ENCODE data around the gene ROBO2. TPM values are rescaled to one million over a fixed set of nuclear protein-coding genes. Genes with fewer than 3 reads are reported as not detected.

Gene ROBO2
- total RNA-seq, 6 donors from 2014 or later = 12.0 to 29.1 (median 14.0) TPM

DNA sequence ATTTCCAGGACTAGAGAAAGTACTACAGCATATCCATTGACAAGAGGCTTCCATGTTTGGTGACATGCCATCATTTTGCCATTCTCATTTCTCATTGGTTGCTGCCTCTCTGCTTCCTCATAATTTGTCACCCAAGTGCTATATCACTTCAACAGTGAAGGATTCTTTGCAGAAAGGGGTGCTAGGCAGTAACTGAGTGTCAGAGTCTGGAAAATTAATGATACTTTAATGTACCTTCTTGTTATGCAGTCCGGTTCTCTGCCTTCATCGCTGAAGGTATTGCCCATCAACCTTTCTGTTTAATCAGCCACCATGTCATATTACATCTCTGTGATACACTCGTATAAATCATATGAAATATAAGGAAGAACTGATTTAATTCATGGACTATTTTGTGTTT lies 550.3 kb downstream of the ROBO2 start:
- DNase-seq = no peak
- no peaks in the 10 kb centered on the region for H3K36me3 ChIP-seq
- no peak for ATAC-seq (ENCODE audit: low FRiP score in 2 of 2)
- H3K4me1 ChIP-seq = no peaks in the 10 kb centered on the region
- no peak overlapping the region for H3K27ac ChIP-seq
- no peaks in the 10 kb centered on the region for H3K27me3 ChIP-seq
- H3K4me3 ChIP-seq = no peak overlapping the region
- no peaks in the 10 kb centered on the region for H3K9me3 ChIP-seq
- WGBS, 2 donors = 83 to 85% methylated on average over 3 of the region's 3 CpGs
- no peak for TF ChIP-seq EP300 (IDR thresholded peaks at IDR 0.05)
- no peak for TF ChIP-seq POLR2A (IDR thresholded peaks at IDR 0.05)
- TF ChIP-seq, protein P1, sequence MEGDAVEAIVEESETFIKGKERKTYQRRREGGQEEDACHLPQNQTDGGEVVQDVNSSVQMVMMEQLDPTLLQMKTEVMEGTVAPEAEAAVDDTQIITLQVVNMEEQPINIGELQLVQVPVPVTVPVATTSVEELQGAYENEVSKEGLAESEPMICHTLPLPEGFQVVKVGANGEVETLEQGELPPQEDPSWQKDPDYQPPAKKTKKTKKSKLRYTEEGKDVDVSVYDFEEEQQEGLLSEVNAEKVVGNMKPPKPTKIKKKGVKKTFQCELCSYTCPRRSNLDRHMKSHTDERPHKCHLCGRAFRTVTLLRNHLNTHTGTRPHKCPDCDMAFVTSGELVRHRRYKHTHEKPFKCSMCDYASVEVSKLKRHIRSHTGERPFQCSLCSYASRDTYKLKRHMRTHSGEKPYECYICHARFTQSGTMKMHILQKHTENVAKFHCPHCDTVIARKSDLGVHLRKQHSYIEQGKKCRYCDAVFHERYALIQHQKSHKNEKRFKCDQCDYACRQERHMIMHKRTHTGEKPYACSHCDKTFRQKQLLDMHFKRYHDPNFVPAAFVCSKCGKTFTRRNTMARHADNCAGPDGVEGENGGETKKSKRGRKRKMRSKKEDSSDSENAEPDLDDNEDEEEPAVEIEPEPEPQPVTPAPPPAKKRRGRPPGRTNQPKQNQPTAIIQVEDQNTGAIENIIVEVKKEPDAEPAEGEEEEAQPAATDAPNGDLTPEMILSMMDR (IDR thresholded peaks at IDR 0.05) = no peak
- TF ChIP-seq POLR2AphosphoS5 (IDR thresholded peaks at IDR 0.05) = no peak

DNA sequence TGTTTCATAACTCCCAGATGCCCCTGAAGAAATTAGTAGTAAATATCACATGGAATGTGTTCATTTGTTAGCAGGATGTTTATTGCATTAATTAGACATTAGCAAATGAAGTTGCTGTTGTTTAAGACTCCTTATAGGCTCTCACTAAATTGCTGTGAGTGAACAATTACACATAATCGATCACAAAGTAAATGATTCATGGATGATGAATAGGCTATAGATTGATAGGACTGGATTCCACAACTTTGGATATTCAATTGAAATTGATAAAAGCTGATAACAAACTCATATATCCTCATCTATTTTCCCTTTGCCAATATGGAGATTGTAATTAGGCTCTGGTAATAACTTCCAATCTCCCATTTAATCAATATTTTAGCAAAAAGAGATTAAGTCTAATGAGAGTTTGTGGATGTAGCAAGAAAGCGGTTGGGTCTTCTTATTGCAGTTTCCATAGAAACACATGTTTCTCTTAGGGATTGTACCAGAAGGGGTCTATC lies 555.5 kb downstream of the ROBO2 start:
- DNase-seq (no peak), ATAC-seq (ENCODE audit: low FRiP score in 2 of 2) (no peak)
- WGBS, 2 donors = 91 to 93% methylated on average over 2 of the region's 2 CpGs
- TF ChIP-seq, protein P1 (IDR thresholded peaks at IDR 0.05) = no peak
- no peak for TF ChIP-seq POLR2A (IDR thresholded peaks at IDR 0.05)
- no peak for TF ChIP-seq EP300 (IDR thresholded peaks at IDR 0.05)
- no peak for TF ChIP-seq POLR2AphosphoS5 (IDR thresholded peaks at IDR 0.05)
- H3K27ac ChIP-seq = no peak overlapping the region
- no peaks in the 10 kb centered on the region for H3K27me3 ChIP-seq
- no peaks in the 10 kb centered on the region for H3K9me3 ChIP-seq
- H3K4me1 ChIP-seq = no peaks in the 10 kb centered on the region
- H3K36me3 ChIP-seq = no peaks in the 10 kb centered on the region
- H3K4me3 ChIP-seq = no peak overlapping the region

DNA sequence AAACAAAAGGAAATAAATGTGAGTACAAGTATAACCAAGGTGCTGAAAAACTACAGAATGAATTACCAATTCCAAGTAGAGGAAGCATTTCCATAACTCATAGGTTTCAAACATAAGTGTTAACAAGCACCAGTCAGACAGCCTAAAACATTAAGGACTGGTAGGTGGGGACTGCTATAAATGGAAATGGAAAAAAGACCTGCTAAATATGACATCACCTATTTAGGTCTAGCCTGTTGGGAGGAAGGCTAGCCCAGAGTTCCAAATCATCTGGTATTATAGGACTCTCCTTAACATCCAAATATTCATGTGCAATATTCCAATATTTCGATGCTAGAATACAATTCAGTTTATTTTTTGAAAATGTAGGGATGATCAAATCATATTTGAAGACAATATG lies 560.0 kb downstream of the ROBO2 start:
- ATAC-seq (ENCODE audit: low FRiP score in 2 of 2) = no peak
- no peak for TF ChIP-seq POLR2A (IDR thresholded peaks at IDR 0.05)
- 69 to 84% methylated on average over 1 of the region's 1 CpG for WGBS, 2 donors
- Histone ChIP-seq H3K27me3 (no peaks in the 10 kb centered on the region), H3K27ac (no peak overlapping the region), H3K36me3 (no peaks in the 10 kb centered on the region), H3K9me3 (no peaks in the 10 kb centered on the region), H3K4me1 (no peaks in the 10 kb centered on the region), H3K4me3 (no peak overlapping the region)
- no peak for DNase-seq

DNA sequence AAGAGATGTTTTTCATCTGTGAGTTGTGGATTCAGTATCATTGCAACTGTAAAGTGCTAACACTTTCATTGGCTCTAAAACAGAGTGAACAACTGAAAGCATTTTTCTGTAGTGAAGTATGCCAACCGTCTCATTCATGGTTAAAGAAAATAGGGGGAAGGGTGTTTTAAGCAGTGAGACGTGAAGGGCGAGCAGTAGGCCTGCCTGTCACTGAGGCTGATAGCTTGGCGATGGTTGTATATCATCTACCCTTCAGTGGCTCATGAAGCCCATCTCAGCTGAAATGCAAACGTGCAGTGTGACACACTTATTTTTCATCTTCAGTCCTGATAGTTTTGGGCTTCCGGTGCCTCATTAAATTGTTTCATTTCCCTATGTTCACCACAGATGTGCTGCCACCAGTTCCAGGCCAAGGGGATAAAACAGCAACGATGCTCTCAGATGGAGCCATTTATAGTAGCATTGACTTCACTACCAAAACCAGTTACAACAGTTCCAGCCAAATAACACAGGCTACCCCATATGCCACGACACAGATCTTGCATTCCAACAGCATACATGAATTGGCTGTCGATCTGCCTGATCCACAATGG lies 562.0 kb downstream of the ROBO2 start:
- Histone ChIP-seq H3K9me3 (no peaks in the 10 kb centered on the region), H3K4me1 (no peaks in the 10 kb centered on the region), H3K27ac (no peak overlapping the region), H3K27me3 (no peaks in the 10 kb centered on the region), H3K36me3 (no peaks in the 10 kb centered on the region), H3K4me3 (no peak overlapping the region)
- TF ChIP-seq, protein P1 (IDR thresholded peaks at IDR 0.05) = no peak
- no peak for TF ChIP-seq EP300 (IDR thresholded peaks at IDR 0.05)
- TF ChIP-seq POLR2AphosphoS5 (IDR thresholded peaks at IDR 0.05) = no peak
- TF ChIP-seq POLR2A (IDR thresholded peaks at IDR 0.05) = no peak
- ATAC-seq (ENCODE audit: low FRiP score in 2 of 2) (no peak), DNase-seq (no peak)
- WGBS, 2 donors = 82 to 88% methylated on average over 9 of the region's 9 CpGs

DNA sequence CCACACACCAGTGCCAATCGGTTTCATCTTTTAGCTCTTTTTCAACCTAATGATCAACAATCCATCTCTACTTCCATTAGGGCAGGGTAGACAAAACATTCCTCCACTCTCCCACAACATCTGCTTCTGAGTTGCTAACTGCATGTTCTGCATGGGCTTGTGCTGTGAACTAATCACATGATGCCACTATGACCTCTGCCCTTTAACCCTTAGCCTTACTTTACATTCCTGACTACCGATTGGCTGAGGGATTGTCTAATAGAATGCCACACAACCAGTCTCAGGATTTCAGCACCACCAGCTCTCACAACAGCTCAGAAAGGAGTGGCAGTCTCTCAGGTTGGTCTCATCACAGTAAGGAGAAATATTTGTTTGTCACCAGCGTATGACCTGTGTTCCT lies 562.8 kb downstream of the ROBO2 start:
- no peaks in the 10 kb centered on the region for H3K4me1 ChIP-seq
- no peak overlapping the region for H3K27ac ChIP-seq
- H3K4me3 ChIP-seq = no peak overlapping the region
- no peaks in the 10 kb centered on the region for H3K36me3 ChIP-seq
- ATAC-seq (ENCODE audit: low FRiP score in 2 of 2) (no peak), DNase-seq (no peak)
- WGBS, 2 donors = 82 to 86% methylated on average over 3 of the region's 3 CpGs
- no peaks in the 10 kb centered on the region for H3K27me3 ChIP-seq
- no peaks in the 10 kb centered on the region for H3K9me3 ChIP-seq
- no peak for TF ChIP-seq POLR2A (IDR thresholded peaks at IDR 0.05)
- TF ChIP-seq POLR2AphosphoS5 (IDR thresholded peaks at IDR 0.05) = no peak
- TF ChIP-seq, protein P1 (IDR thresholded peaks at IDR 0.05) = no peak
- no peak for TF ChIP-seq EP300 (IDR thresholded peaks at IDR 0.05)
